SU-DHL-6 (cell line): Measurements from ENCODE around the gene OSBPL2.

Source experiments
- EZH2phosphoT487 ChIP-seq: fragments of 200-600 bp; sonication (generic), shearing (Covaris generic); conservative IDR thresholded peaks from 2 replicates; pipeline ENCODE4 v1.6.1; 2018; ENCODE audit warnings: mild to moderate bottlenecking, antibody characterized with exemption, low read length, moderate library complexity, mixed read lengths
- TF ChIP-seq, protein P1 (sequence below): fragments of 200-600 bp; sonication (generic); IDR thresholded peaks from one replicate; pipeline ENCODE4 v1.5.1; 2017; ENCODE audit warnings: antibody characterized with exemption, mild to moderate bottlenecking, low read length, moderate library complexity; ENCODE audit not compliant: insufficient read depth, poor library complexity, severe bottlenecking

- TF ChIP-seq, protein P1, sequence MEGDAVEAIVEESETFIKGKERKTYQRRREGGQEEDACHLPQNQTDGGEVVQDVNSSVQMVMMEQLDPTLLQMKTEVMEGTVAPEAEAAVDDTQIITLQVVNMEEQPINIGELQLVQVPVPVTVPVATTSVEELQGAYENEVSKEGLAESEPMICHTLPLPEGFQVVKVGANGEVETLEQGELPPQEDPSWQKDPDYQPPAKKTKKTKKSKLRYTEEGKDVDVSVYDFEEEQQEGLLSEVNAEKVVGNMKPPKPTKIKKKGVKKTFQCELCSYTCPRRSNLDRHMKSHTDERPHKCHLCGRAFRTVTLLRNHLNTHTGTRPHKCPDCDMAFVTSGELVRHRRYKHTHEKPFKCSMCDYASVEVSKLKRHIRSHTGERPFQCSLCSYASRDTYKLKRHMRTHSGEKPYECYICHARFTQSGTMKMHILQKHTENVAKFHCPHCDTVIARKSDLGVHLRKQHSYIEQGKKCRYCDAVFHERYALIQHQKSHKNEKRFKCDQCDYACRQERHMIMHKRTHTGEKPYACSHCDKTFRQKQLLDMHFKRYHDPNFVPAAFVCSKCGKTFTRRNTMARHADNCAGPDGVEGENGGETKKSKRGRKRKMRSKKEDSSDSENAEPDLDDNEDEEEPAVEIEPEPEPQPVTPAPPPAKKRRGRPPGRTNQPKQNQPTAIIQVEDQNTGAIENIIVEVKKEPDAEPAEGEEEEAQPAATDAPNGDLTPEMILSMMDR: no peak
- no peak for TF ChIP-seq EZH2phosphoT487
Measured at GRCh38 chr20:62235001-62235776, 3.1 kb upstream of the OSBPL2 start.
